Kidney capillary endothelial cell (primary cell): ENCODE results near the gene TMEM121.

Experiments used
- DNase-seq: peaks from one replicate; pipeline ENCODE4 v3.0.0-alpha.2; 2018; ENCODE audit warnings: low spot score

Gene TMEM121

GRCh38 chr14:105487449-105487985 lies 38.9 kb upstream of the TMEM121 start:
- no peak for DNase-seq

GRCh38 chr14:105487986-105488777 lies 38.2 kb upstream of the TMEM121 start:
- no peak for DNase-seq

GRCh38 chr14:105488781-105489541 lies 37.4 kb upstream of the TMEM121 start:
- no peak for DNase-seq

GRCh38 chr14:105489542-105490266 lies 36.7 kb upstream of the TMEM121 start:
- DNase-seq, result peak; percentile 63

GRCh38 chr14:105490267-105490571 lies 36.2 kb upstream of the TMEM121 start:
- DNase-seq, result no peak

- peak; percentile 100 for DNase-seq
Measured at GRCh38 chr14:105490572-105491365, 35.6 kb upstream of the TMEM121 start, which contains the start of gene TEDC1. TEDC1 (plus strand) TSS chr14:105491246; CDS start chr14:105491376, 130 bp downstream.

GRCh38 chr14:105491366-105491973 lies 34.9 kb upstream of the TMEM121 start:
- DNase-seq, result peak; percentile 51

GRCh38 chr14:105492031-105492970 lies 34.1 kb upstream of the TMEM121 start:
- DNase-seq, result no peak

- no peak for DNase-seq
Measured at GRCh38 chr14:105492971-105493871, 33.2 kb upstream of the TMEM121 start.

- DNase-seq, result no peak
Measured at GRCh38 chr14:105493921-105494605, 32.3 kb upstream of the TMEM121 start.

- DNase-seq, result no peak
Measured at GRCh38 chr14:105494606-105494929, 31.8 kb upstream of the TMEM121 start.

GRCh38 chr14:105495101-105495989 lies 31.0 kb upstream of the TMEM121 start:
- DNase-seq, result no peak

- DNase-seq, result no peak
Measured at GRCh38 chr14:105495990-105496830, 30.2 kb upstream of the TMEM121 start.

- DNase-seq, result no peak
Measured at GRCh38 chr14:105496831-105497591, 29.4 kb upstream of the TMEM121 start.

GRCh38 chr14:105497671-105498429 lies 28.5 kb upstream of the TMEM121 start:
- no peak for DNase-seq
